HG02642 (cell line): ENCODE results near the gene NOTCH1.

Source experiments
- ATAC-seq: cut with Tn5 transposase; IDR thresholded peaks from one replicate; pipeline ENCODE4 v1.9.1; 2021; ENCODE audit warnings: mild to moderate bottlenecking; ENCODE audit not compliant: unreplicated experiment, poor library complexity

NOTCH1 gene

DNA sequence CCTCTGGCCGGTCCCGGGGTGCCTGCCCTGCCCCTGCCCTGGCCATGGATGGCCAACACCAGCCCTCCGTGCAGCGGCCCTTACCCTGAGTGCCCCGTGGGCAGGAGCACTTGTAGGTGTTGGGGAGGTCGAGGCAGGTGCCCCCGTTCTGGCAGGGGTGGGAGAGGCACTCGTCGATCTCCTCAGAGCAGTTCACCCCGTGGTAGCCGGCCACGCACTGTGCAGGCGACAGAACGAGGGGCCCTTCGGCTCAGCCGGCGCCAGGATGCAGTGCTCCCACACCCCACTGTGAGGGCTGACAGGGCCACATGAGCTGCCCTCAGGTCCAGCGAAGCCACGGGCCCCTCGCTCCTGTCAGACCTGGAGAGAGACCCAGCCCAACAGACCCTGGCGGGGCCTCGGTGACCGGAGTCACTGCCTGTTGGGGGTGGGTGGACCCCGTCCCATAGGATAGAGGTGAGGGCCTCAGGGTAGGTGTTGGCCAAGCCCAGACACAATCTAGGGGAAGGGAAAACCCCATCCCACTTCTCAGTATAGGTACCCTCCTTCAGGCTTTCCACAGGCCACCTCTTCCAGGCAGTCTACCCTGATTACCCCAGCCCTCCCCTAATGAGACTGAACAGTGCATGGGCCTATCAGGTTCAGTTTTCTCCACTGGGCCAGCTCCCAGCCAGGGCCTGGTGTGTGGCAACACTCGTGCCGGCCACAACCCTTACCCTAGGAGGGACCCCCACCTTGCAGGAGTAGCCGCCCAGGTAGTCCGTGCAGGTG, 38.4 kb downstream of the NOTCH1 start:
- ATAC-seq, result no peak

GRCh38 chr9:136506425-136506824, 39.4 kb downstream of the NOTCH1 start:
- no peak for ATAC-seq

GRCh38 chr9:136505406-136506403, 40.1 kb downstream of the NOTCH1 start:
- ATAC-seq, result no peak

DNA sequence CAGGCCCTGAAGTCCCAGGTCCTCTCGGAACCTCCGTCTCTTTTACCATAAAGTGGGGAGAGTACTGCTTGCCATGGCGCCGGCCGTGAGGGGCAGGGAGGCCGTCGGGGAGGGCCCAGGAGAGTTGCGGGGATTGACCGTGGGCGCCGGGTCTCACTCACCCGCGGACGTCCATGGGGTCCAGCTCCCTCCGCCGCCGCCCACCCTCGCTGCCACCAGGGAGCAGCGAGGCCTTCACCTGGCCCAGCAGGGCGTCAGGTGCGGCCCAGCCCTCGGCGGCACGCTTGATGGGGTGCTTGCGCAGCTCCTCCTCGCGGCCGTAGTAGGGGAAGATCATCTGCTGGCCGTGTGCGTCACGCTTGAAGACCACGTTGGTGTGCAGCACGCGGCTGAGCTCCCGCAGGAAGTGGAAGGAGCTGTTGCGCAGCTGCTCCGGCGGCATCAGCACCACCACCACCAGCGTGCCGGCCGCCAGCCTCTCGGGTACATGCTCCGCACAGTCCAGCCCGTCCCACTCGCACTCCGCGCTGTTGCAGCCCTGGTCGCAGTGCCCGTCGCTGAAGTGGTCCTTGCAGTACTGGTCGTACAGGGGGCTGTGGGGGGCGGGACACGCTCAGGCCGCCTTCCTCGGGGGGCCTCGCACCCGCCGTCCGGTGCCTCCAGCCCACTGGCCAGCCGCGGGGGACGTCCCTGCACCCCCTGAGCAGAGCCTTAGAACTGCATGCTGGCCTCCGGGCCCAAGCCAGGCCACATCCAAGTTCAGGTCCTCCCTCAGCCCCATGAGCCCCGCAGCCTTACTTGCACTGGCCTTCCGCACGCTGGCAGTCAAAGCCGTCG, 41.1 kb downstream of the NOTCH1 start:
- ATAC-seq, result no peak

- no peak for ATAC-seq
Observed at GRCh38 chr9:136502940-136503550, 42.8 kb downstream of the NOTCH1 start.

DNA sequence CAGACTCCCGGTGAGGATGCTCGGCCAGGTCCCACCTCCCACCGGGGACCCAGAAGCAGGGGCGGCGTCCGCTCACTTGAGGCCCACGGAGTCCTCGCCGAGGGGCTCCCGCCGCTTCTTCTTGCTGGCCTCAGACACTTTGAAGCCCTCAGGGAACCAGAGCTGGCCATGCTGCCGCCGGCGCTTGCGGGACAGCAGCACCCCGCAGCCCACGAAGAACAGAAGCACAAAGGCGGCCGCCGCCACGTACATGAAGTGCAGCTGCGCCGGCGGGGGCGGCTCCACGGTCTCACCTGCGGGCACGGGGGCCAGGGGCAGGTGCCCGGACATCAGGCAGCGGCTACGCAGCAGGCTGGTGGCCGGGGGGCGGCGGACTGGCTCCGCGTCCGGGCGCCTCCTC, 43.7 kb downstream of the NOTCH1 start:
- ATAC-seq, result no peak

DNA sequence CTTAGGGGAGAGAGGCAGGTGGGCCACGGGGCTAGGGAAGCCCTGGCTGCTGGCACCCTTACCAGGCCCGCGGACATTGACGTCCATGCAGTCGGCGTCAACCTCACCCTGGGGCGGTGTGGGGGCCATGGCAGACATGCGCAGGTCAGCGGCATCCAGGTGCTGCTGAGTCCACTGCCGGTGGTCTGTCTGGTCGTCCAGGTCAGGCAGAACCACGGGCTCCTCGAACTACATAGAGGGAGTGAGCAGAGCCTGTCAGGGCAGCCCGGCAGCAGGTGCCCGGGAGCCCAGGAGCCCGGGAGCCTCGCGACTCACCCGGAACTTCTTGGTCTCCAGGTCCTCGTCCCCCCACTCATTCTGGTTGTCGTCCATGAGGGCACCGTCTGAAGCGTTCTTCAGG, 44.2 kb downstream of the NOTCH1 start:
- no peak for ATAC-seq

DNA sequence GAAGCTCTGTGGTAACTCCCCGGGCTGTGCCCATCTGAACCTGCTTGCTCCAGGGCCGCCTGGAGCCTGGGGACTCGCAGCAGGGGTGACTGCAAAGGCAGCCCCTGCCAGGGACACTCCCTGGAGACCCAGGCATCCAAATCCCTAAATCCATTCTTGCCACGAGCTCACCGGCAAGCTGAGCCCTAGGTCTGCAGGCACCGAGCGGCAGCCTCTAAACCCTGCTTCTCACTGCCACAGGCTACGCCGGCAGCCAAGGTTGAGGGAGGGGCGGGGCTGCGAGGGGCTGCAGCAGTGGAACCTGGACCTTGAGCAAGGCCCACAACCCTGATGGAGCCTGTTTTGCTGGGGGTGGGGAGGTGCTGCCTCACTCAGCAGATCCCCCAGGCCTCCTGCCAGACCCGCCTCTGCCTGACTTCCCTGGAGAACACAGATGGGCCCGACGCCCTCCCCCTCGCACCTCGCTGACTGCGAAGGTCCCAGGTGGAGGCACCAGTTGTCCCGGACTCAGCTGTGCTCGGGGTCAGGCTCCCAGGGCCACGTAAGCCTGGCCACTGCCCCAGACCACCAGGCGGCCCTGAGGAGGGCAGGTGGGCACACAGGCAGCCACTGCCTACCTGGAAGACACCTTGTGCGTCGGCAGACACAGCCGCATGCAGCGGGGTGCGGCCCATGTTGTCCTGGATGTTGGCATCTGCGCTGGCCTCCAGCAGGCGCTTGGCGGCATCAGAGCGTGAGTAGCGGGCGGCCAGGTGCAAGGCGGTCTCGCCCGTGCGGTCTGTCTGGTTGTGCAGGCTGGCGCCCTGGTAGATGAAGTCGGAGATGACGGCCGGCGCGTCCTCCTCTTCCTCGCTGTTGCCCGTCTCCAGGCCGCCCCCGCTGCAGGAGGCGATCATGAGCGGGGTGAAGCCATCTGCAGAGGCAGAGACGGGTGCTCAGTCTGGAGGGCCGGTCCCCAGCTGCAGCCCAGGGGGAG, 45.6 kb downstream of the NOTCH1 start:
- ATAC-seq, result no peak

DNA sequence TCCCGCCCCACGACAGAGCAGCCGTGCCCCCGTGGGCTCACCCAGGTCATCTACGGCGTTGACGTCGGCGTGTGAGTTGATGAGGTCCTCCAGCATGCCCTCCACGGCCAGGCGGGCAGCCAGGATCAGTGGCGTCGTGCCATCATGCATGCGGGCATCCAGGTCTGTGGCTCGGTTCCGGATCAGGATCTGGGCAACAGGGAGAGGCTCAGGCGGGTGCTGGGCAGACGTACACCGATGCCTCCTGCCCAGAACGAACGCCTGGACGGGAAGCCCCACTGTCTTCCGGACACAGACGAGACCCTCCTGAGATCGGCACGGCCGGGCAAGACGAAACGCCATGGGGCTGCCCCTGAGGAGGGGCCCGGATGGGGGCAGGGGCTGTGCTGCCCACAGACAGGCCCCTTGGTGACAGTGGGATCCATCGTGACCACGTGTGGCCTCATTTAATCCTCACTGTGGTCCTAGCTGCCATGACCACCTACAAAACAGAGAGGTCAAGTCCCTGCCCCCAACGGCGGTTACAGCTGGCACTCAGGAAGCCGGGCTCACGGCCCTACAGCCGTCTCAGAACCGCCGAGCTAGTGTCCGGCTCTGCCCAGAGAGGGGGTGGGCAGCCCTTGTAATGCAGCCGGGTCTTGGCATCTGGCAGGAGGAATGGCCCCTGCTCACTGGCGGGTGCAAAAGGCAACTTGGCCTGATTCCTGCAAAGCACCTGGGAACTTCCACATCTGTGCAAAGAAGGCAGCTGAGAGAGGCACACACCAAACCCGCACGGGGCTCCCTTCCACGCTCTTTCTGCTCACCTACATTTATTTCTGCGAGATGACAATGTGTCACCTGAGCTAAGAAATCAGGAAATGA, 46.5 kb downstream of the NOTCH1 start:
- no peak for ATAC-seq

DNA sequence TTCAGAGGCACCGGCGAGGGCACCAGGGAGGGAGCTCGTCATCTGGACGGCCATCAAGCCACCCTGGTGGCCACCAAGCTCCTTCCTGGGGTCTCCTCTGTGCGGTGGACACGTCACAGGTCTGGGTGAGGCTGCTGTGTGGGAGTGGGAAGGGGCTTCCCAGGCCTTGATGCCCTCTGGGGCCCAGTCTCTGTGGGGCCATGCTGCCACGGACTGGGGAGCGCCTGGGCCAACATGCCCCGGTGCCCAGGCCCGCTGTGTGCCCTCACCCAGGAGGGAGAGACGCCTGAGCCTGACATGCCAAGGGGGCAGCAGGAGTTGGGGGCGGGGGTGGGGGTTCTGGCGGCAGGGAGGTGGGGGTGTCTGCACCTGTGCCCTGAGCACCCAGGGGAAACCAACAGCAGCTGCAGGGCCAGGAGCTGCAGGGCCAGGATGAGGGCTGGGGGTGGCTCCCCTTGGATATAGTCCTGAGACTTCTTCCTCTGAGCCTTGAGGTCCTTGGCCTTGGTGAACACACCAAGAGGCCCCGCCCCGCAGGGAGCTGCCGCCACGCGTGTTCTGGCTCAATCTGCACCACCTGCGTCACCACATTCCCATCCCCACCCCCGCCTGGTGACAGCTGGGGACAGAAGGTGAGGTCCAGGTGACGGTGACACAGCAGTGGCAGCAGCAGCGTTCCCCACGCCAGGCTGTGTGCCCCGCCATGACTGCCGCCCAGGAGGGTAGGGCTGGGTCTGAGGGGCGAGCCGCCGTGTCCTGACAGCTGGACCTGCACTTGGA, 47.7 kb downstream of the NOTCH1 start:
- no peak for ATAC-seq

DNA sequence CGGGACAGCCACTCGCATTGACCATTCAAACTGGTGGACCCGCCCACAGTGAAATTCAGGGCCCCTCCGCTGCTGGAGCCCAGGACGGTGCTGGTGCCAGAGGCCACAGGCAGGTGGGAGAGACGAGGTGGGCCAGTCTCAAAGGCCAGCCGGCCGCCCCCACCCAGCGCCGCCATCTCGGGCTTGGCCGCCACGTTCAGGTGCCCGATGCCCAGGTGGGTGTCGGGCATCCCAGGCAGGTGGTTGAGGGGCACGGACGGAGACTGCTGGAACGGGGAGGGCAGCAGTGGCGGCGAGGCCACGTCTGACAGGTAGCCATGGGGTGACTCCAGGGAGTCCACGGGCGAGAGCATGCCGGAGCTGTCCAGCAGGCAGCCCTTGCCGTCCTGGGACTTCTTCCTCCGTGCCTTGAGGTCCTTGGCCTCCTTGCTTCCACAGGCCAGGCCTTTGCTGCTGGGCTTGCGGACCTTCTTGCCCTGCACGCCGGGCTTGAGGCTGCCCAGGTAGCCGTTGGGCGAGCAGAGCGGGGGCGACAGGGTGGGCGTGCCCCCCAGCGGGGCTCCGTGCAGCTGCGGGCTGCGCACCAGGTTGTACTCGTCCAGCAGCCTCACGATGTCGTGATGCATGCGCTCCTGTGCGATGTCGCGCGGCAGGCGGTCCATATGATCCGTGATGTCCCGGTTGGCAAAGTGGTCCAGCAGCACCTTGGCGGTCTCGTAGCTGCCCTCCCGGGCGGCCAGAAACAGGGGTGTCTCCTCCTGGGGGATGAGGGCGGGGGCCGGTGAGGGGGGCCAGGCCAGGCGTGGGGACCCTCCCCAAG, 48.8 kb downstream of the NOTCH1 start:
- ATAC-seq, result no peak

DNA sequence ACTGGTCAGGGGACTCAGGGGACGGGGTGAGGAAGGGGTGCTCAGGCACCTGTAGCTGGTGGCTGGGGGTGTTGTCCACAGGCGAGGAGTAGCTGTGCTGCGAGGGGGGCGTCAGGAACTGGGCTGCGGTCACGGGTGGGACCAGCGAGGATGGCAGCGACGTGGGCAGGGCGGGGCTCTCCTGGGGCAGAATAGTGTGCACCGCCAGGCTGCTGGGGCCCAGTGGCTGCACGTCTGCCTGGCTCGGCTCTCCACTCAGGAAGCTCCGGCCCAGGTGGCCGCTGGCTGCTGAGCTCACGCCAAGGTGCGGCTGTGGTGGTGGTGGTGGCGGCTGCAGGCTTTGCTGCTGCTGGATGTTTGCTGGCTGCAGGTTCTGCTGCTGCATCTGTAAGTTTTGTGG, 49.7 kb downstream of the NOTCH1 start:
- ATAC-seq, result no peak

DNA sequence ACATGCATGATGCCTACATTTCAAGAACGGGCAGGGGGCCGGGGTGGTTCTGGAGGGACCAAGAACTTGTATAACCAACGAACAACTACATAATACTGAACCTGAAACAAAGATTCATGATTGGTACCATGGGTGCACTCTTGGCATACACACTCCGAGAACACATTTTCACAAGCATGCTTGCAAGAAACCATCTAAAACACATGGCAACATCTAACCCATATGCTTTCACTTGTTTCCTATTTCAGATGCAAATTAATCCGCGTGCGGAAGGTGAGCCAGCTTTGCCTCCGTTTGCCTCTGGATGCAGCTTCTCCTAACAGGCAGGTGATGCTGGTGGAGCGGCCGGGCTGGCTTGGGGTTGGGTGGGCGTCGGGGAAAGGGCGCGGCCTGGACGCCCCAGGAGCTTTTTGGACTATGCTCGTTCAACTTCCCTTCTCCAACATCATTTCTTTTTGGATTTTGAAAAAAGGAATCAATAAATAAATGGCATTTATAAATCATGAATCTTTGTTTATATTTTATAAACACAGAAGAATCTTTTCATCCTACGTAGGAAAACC, 50.5 kb downstream of the NOTCH1 start:
- ATAC-seq, result no peak

DNA sequence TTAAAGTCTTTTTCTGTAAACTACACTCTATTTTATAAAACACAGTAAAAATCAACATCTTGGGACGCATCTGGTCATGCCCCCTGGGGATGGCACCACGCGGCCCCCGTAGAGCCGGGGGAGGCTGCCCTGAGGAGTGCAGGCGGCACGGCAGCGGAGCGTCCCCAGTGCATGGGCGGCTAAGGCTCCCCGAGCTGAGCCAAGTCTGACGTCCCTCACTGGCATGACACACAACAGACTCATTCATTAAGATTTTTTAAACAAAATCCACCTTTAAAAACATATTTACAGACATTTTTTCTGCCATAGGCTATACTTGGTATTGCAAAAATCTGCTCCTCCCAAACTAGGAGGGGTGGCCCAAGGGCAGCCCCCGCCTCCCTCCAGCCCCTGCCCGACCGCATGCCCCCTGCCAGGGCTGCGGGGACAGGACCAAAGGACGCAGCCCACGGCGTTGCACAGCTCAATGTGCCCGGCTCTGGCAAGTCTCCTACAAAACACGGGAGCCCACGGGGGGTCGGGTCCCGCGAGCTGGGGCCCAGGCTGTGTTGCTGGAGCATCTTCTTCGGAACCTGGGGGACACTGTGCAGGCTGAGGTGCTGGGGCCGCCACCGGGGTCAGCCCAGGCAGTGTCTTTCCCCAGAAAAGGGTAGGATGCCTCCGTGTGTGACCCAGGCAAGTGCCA, 51.2 kb downstream of the NOTCH1 start:
- no peak for ATAC-seq

DNA sequence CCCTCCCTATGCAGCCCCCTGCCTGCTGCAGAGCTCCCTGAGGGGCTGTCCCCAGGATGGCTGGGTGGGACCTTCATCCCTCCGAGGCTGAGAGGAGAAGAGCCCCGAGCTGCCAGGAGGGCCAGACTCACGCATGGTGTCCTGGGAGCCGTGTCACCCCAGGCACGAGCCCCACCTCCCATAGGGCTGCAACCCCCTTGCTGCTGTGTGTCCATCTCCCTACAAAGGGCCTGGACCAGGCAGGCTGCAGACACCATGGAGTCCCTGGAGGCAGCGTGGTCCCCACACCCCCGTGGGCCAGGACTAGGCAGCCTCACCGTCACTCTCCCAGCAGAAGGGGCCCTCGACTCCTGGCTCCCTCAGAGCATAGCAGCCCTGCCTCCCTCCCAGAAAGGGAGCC, 51.8 kb downstream of the NOTCH1 start:
- no peak for ATAC-seq

- no peak for ATAC-seq
Observed at GRCh38 chr9:136493567-136493971, 52.3 kb downstream of the NOTCH1 start.
